H1 (cell line): Measurements from ENCODE around the gene CENPC. TPM values are rescaled to one million over a fixed set of nuclear protein-coding genes. Genes with fewer than 3 reads are reported as not detected.

ENCODE experiments used
- CTCF ChIA-PET: fragments of 300-600 bp; sonication (Branson Sonifier 250); formaldehyde crosslinking; loops from one replicate; lab custom pipeline; 2021; ENCODE audit not compliant: partially characterized antibody; lab: Charles Lee
- POLR2A ChIA-PET: fragments of 300-600 bp; sonication (Branson Sonifier 250); formaldehyde crosslinking; loops from one replicate; lab custom pipeline; 2021; ENCODE audit warnings: inconsistent platforms; ENCODE audit not compliant: partially characterized antibody; lab: Charles Lee
- DNase-seq, 2 experiments: peaks; one replicate each; pipeline versions ENCODE4 v3.0.0 to v3.0.0-alpha.2; 2010 to 2022; ENCODE audit warnings: low spot score in 2 of 2, low read depth in 1 of 2, mixed read lengths in 1 of 2
- FAIRE-seq: peaks from 2 replicates; lab custom pipeline; 2011; peaks lifted over from hg19 to GRCh38; lab: Jason Lieb, UNC
- H2AFZ ChIP-seq: 2 replicates; pipeline ENCODE4 v1.8.1; 2012; ENCODE audit warnings: low read length, inconsistent platforms
- H2AK5ac ChIP-seq: 2 replicates; pipeline ENCODE4 v1.6.1; 2013; ENCODE audit warnings: low read depth, low read length
- H2BK120ac ChIP-seq: replicated peaks from 2 replicates; pipeline ENCODE3; 2013; ENCODE audit warnings: low read depth, low read length, inconsistent platforms
- H2BK12ac ChIP-seq: 2 replicates; pipeline ENCODE4 v1.6.1; 2013; ENCODE audit warnings: low read depth, low read length
- H2BK15ac ChIP-seq: 2 replicates; pipeline ENCODE4 v1.6.1; 2013; ENCODE audit warnings: low read length
- H2BK20ac ChIP-seq: 2 replicates; pipeline ENCODE4 v1.6.1; 2013; ENCODE audit warnings: low read length
- H2BK5ac ChIP-seq: 2 replicates; pipeline ENCODE4 v1.6.1; 2013; ENCODE audit warnings: low read depth, low read length
- H3K14ac ChIP-seq: 2 replicates; pipeline ENCODE4 v1.6.1; 2013; ENCODE audit warnings: inconsistent platforms; ENCODE audit not compliant: insufficient read length
- H3K18ac ChIP-seq: 2 replicates; pipeline ENCODE4 v1.6.1; 2013; ENCODE audit warnings: low read length; ENCODE audit errors: extremely low read depth
- H3K23ac ChIP-seq: 2 replicates; pipeline ENCODE4 v1.6.1; 2013; ENCODE audit warnings: inconsistent platforms; ENCODE audit not compliant: insufficient read length
- H3K23me2 ChIP-seq: 2 replicates; pipeline ENCODE4 v1.6.1; 2013; ENCODE audit warnings: low read depth, low read length
- H3K27ac ChIP-seq: 2 replicates; pipeline ENCODE4 v1.6.1; 2011; ENCODE audit warnings: low read depth, low read length, inconsistent platforms
- H3K27me3 ChIP-seq, 4 experiments: replicated peaks in 1 of 4; 1 replicate in 1 of 4; 2 replicates in 3 of 4; pipeline versions ENCODE4 v1.6.1 to v1.8.1; 2011 to 2013; ENCODE audit warnings: low read length in 3 of 4, mild to moderate bottlenecking in 3 of 4, inconsistent platforms in 2 of 4, mixed read lengths in 2 of 4, moderate library complexity in 1 of 4; ENCODE audit not compliant: control insufficient read depth in 3 of 4, insufficient read depth in 3 of 4; ENCODE audit errors: extremely low read depth in 1 of 4
- H3K36me3 ChIP-seq, 4 experiments: 2 replicates each; pipeline versions ENCODE4 v1.6.1 to v1.8.1; 2011 to 2013; ENCODE audit warnings: mild to moderate bottlenecking in 4 of 4, low read length in 3 of 4, moderate library complexity in 2 of 4, control low read depth in 1 of 4, inconsistent platforms in 1 of 4; ENCODE audit not compliant: insufficient read depth in 4 of 4, control insufficient read depth in 2 of 4
- H3K4ac ChIP-seq: replicated peaks from 2 replicates; pipeline ENCODE3; 2013; ENCODE audit warnings: low read length, low read depth, mixed read lengths, inconsistent platforms; ENCODE audit not compliant: insufficient read length
- H3K4me1 ChIP-seq, 4 experiments: replicated peaks in 1 of 4; 1 replicate in 1 of 4; 2 replicates in 3 of 4; pipeline versions ENCODE4 v1.6.1 to v1.8.1; 2011 to 2013; ENCODE audit warnings: low read length in 3 of 4, inconsistent platforms in 2 of 4, mixed read lengths in 1 of 4; ENCODE audit not compliant: insufficient read depth in 4 of 4, control insufficient read depth in 3 of 4
- H3K4me2 ChIP-seq, 2 experiments: 2 replicates each; pipeline versions ENCODE4 v1.6.1 to v1.8.1; 2011 to 2013; ENCODE audit warnings: low read depth in 2 of 2, low read length in 2 of 2, control low read depth in 1 of 2, inconsistent platforms in 1 of 2, mild to moderate bottlenecking in 1 of 2; ENCODE audit not compliant: insufficient read depth in 1 of 2
- H3K4me3 ChIP-seq, 4 experiments: fragments of 200-600, 300-600 bp in 1 of 4; sonication (generic), shearing (Covaris generic), sonication (Bioruptor Twin) in 1 of 4; 2 replicates each; pipeline versions ENCODE4 v1.5.1 to v1.8.1; 2011 to 2016; ENCODE audit warnings: low read length in 4 of 4, low read depth in 3 of 4, control low read depth in 2 of 4, inconsistent platforms in 2 of 4, mild to moderate bottlenecking in 2 of 4, mixed read lengths in 1 of 4, moderate library complexity in 1 of 4; ENCODE audit not compliant: insufficient read depth in 2 of 4; ENCODE audit errors: extremely low read depth in 1 of 4
- H3K56ac ChIP-seq: replicated peaks from 2 replicates; pipeline ENCODE3; 2013; ENCODE audit warnings: low read depth, mild to moderate bottlenecking, mixed read lengths, low read length, inconsistent platforms; ENCODE audit not compliant: insufficient read length
- H3K79me1 ChIP-seq: 2 replicates; pipeline ENCODE4 v1.6.1; 2013; ENCODE audit warnings: low read depth, low read length, control low read depth
- H3K79me2 ChIP-seq, 2 experiments: 2 replicates each; pipeline versions ENCODE4 v1.6.1 to v1.8.1; 2012 to 2013; ENCODE audit warnings: low read length in 2 of 2, mild to moderate bottlenecking in 2 of 2, inconsistent platforms in 1 of 2; ENCODE audit not compliant: insufficient read depth in 2 of 2, control insufficient read depth in 1 of 2
- H3K9ac ChIP-seq, 4 experiments: replicated peaks in 1 of 4; 1 replicate in 1 of 4; 2 replicates in 3 of 4; pipeline versions ENCODE4 v1.6.1 to v1.8.1; 2011 to 2013; ENCODE audit warnings: low read depth in 3 of 4, low read length in 3 of 4, control low read depth in 2 of 4, mild to moderate bottlenecking in 2 of 4, moderate library complexity in 2 of 4, inconsistent platforms in 1 of 4; ENCODE audit errors: extremely low read depth in 1 of 4
- H3K9me3 ChIP-seq, 2 experiments: 2 replicates each; pipeline versions ENCODE4 v1.6.1 to v1.8.1; 2012 to 2013; ENCODE audit warnings: mild to moderate bottlenecking in 2 of 2, moderate library complexity in 2 of 2, control low read depth in 1 of 2, inconsistent platforms in 1 of 2, low read depth in 1 of 2, low read length in 1 of 2, mixed read lengths in 1 of 2; ENCODE audit not compliant: insufficient read depth in 2 of 2
- H4K20me1 ChIP-seq, 2 experiments: replicated peaks in 1 of 2; 2 replicates each; pipeline versions ENCODE3 to v1.8.1; 2011 to 2013; ENCODE audit warnings: inconsistent platforms in 2 of 2, low read length in 2 of 2, mild to moderate bottlenecking in 1 of 2; ENCODE audit not compliant: insufficient read depth in 2 of 2, control insufficient read depth in 1 of 2
- H4K5ac ChIP-seq: 2 replicates; pipeline ENCODE4 v1.6.1; 2013; ENCODE audit warnings: low read length, low read depth, mixed read lengths, inconsistent platforms; ENCODE audit not compliant: insufficient read length
- H4K8ac ChIP-seq: 2 replicates; pipeline ENCODE4 v1.8.0; 2013; ENCODE audit warnings: mild to moderate bottlenecking, moderate library complexity, low read length, inconsistent platforms; ENCODE audit not compliant: insufficient read depth; ENCODE audit errors: extremely low read depth
- H4K91ac ChIP-seq: replicated peaks from 2 replicates; pipeline ENCODE3; 2013; ENCODE audit warnings: low read length, mixed read lengths, inconsistent platforms; ENCODE audit not compliant: insufficient read length
- BACH1 ChIP-seq: IDR thresholded peaks from 2 replicates; pipeline ENCODE4 v1.6.1; 2012; ENCODE audit warnings: low read length, improper control_type of control experiment
- EGR1 ChIP-seq: IDR thresholded peaks from 2 replicates; pipeline ENCODE4 v1.6.1; 2011; ENCODE audit warnings: low read depth, low read length, borderline replicate concordance
- HDAC2 ChIP-seq, 2 experiments: fragments of 300-600 bp in 1 of 2; sonication (generic) in 1 of 2; IDR thresholded peaks; 2 replicates each; pipeline ENCODE4 v1.6.1; 2011 to 2012; ENCODE audit warnings: low read depth in 2 of 2, low read length in 2 of 2, mild to moderate bottlenecking in 2 of 2, moderate library complexity in 2 of 2, borderline replicate concordance in 1 of 2, inconsistent platforms in 1 of 2
- NANOG ChIP-seq: IDR thresholded peaks from 2 replicates; pipeline ENCODE4 v1.6.1; 2011; ENCODE audit warnings: low read length, low read depth, mild to moderate bottlenecking, inconsistent platforms; ENCODE audit not compliant: insufficient read depth, poor library complexity, severe bottlenecking
- POLR2AphosphoS5 ChIP-seq: IDR thresholded peaks from 2 replicates; pipeline ENCODE4 v1.6.1; 2011; ENCODE audit warnings: low read depth, low read length
- SP4 ChIP-seq: IDR thresholded peaks from 2 replicates; pipeline ENCODE4 v1.6.1; 2012; ENCODE audit warnings: low read length, inconsistent platforms
- SRF ChIP-seq: IDR thresholded peaks from 2 replicates; pipeline ENCODE4 v1.6.1; 2011; ENCODE audit warnings: mild to moderate bottlenecking, low read depth, low read length, moderate library complexity
- WGBS, 2 experiments: shearing (Covaris generic) in 1 of 2; methylation state at CpG; one replicate each; pipeline versions ENCODE4 v1.1.6 to v1.1.7; 2013 to 2015; ENCODE audit warnings: low lambda C conversion rate in 2 of 2, mixed read lengths in 2 of 2, inconsistent platforms in 1 of 2, low coverage in 1 of 2, missing lambda C conversion rate in 1 of 2; ENCODE audit not compliant: insufficient replicate concordance in 2 of 2, insufficient coverage in 1 of 2, insufficient read length in 1 of 2; ENCODE audit errors: extremely low coverage in 1 of 2, missing lambda C conversion rate in 1 of 2; 5-methylcytosine and 5-hydroxymethylcytosine counted together
- polyA plus RNA-seq, 7 experiments: library from polyadenylated mRNA; depleted of rRNA in 3 of 7; stranded (reverse) in 5 of 7; unstranded in 2 of 7; fragments of >200 nt in 5 of 7; fragments of 200-250 nt in 2 of 7; gene quantifications; 1 replicate in 5 of 7; 2 replicates in 1 of 7; 4 replicates in 1 of 7; pipeline versions ENCODE4 v1.2.1 to v1.2.3, GENCODE V29; 2011 to 2013; ENCODE audit warnings: missing spikeins in 2 of 7, mixed read lengths in 2 of 7
- total RNA-seq: library from RNA; stranded (reverse); fragmentation: NEBNext Ultra II Directional; extraction: Animal tissue kit (Norgen Biotek cat#: 25700); gene quantifications from 2 replicates; pipeline ENCODE4 v1.2.1, GENCODE V29; 2021

CENPC gene
- total and polyA plus RNA-seq, 2 of the 8 experiments (the other 6 are each of a cell fraction or from before 2014, with no cell fraction given) = 2.8 to 15.7 TPM

GRCh38 chr4:67500373-67500772 is 44.9 kb downstream of the CENPC start:
- FAIRE-seq (no peak), DNase-seq (no peak)
- no peaks in the 10 kb centered on the region for H3K4me1 ChIP-seq
- no peaks in the 10 kb centered on the region for H3K27me3 ChIP-seq
- no peak overlapping the region for H3K23ac ChIP-seq
- H4K20me1 ChIP-seq = peaks cover 0 to 3% of the 10 kb centered on the region in 2 experiments
- no peak overlapping the region for H2AK5ac ChIP-seq
- 91% methylated on average over 2 of the region's 2 CpGs; no CpG with 5 or more reads in 1 of the 2 experiments for WGBS, 2 experiments
- no peak overlapping the region for H3K14ac ChIP-seq
- no peak overlapping the region for H3K27ac ChIP-seq
- no peaks in the 10 kb centered on the region for H3K79me2 ChIP-seq
- no peak overlapping the region for H3K9ac ChIP-seq
- H3K9me3 ChIP-seq = no peaks in the 10 kb centered on the region
- no peaks in the 10 kb centered on the region for H3K23me2 ChIP-seq
- H3K4me3 ChIP-seq = no peak overlapping the region
- H2BK120ac ChIP-seq = no peak overlapping the region
- no peak overlapping the region for H4K8ac ChIP-seq
- H3K18ac ChIP-seq = no peak overlapping the region
- no peak overlapping the region for H2BK12ac ChIP-seq
- ChIA-PET POLR2A (interaction anchor here (1.4 kb wide), 1 partner anchor 17 kb away, joined by 3 read pairs; no protein-coding TSS in a partner anchor), CTCF (interaction anchor here (0.8 kb wide), 1 partner anchor 104 kb away, joined by 3 read pairs; no protein-coding TSS in a partner anchor)
- peaks cover 0 to 6% (median 0%) of the 10 kb centered on the region in 4 experiments; a peak in 2 of 8 replicates for H3K36me3 ChIP-seq
- no peak overlapping the region for H2AFZ ChIP-seq
- H3K56ac ChIP-seq = no peak overlapping the region
- H2BK5ac ChIP-seq = no peak overlapping the region
- no peak overlapping the region for H4K91ac ChIP-seq
- H2BK15ac ChIP-seq = no peak overlapping the region
- H2BK20ac ChIP-seq = no peak overlapping the region
- no peak overlapping the region for H3K4ac ChIP-seq
- TF ChIP-seq NANOG = no peak
- TF ChIP-seq EGR1 = no peak
- no peak for TF ChIP-seq SP4
- TF ChIP-seq SRF = no peak
- TF ChIP-seq HDAC2 (IDR thresholded peaks at IDR 0.05; ENCODE audit: borderline replicate concordance in 1 of 2, low read depth in 2 of 2, low read length in 2 of 2) = no peak
- no peak for TF ChIP-seq POLR2AphosphoS5
- no peak for TF ChIP-seq BACH1
- no peak overlapping the region for H3K4me2 ChIP-seq
- H4K5ac ChIP-seq = no peak overlapping the region
- H3K79me1 ChIP-seq = no peaks in the 10 kb centered on the region
